NCI-H2081 (cell line): ENCODE data around the gene MYO16.
"Not testable (repeated sequence)": the region's sequence is repeated elsewhere in the genome, so short reads cannot be mapped to it uniquely, and the experiment has no call there.

Experiments
- DNase-seq, 2 experiments: peaks; one replicate each; lab custom pipeline; 2025; lab: John Stamatoyannopoulos, UW

MYO16 gene

DNA sequence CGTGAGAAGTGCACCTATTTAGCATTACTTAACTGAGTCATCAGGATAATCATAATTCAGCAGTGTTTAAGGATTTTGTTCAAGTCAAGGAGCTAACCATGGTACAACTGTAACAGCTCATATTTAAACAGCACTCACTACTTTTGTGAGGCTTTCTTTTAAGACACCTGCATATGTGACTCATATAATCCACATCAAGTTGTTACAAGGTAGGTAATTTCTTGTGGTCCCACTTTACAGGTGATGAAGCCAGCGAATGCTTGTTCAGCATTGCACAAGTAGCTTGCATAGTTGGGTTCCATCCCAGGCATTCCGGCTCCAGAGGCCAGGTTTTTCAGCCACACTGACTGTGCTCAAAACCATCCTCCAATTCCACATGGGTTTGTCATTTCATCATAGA, 569.2 kb downstream of the MYO16 start:
- no peak for DNase-seq

DNA sequence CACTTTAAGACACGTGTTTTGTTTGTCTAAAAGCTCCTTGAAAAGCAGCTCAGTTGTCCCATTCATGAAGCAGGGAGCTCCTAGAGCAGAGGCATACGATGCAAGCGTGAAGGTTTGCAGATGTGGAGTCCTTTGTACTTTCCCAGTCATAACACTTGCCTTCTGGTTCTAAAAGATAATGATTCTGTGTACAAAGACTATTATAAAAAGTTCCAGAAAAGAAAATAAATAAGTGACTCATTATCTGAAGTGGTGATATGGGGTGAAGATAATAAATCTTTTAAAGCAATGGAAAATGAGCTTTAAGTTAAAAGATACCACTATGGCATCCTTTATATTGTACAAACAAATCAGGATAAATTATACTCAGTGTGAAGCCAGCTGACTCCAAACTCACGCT, 569.9 kb downstream of the MYO16 start:
- no peak for DNase-seq

DNA sequence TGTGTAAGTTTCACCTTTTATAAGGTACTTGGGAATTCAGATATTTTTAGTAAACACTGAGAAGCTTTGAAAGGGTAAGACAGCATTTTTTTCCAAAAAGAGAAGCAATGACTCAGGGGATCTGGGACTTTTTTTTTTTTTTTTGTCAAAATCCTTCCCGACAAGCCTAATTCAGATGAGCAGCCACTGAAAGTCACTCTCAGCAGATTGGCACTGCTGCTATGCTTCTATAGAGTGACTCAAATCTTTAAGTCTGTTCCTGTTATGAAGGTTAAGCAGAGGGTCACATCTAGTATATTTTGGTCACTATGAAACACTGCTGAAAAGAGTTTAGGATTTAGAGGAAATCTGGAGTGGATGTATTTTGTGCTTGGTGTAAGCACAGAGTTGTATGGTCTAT, 571.1 kb downstream of the MYO16 start:
- no peak for DNase-seq

DNA sequence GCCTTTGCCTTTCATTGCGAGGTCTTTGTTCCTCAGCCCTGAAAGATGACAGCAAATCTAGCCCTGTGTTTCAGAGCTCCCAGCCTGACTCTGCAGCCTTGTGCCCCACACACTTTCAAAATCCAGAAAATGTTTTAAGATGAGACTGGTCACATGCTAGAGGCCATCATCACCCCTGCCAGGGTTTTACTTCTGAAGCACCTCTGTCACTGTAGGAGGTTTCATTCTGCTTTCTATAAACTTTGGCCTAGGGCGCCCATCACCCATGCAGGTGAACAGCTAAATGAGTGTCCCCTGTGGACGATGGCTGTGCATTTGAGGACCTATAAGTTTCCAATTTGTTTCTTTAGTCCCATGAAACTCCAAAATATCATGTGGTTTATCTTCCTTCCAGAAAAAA, 574.2 kb downstream of the MYO16 start:
- no peak for DNase-seq

DNA sequence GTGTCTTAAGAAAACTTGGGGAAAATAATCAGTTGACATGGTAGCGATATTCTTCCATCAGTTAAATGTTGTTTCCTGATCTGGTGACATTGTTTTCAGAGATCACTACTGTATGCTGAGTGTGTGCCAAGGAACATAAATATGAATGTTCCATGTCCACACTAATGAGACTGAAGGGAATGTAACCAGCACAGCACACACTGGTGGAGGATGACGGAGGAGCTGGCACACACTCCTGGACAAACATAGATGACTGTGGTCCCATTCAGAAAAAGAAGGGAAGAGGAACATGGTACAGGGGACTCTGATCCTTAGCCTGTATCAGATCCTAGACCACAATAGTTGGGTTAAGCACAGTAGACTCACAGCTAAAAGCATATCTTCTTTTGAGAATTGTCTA, 574.8 kb downstream of the MYO16 start:
- no peak for DNase-seq

DNA sequence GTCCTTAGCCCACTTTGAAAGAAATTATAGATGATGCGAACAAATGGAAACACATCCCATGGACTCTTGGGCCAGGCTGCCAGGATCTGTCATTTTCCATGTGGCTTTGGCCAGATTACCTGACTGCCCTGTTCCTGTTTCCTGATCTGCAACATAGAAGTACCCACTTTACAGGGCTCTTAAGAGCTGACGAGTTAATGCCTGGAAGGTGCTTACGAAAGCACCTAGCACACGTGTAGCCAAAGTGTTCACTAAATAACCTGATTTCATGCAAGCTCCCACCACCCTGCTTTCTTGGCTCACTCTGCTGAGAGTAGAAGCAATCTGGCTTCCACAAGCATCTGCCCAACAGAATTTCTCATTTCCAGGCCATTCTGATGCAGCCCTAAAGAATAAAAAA, 575.2 kb downstream of the MYO16 start:
- DNase-seq: no peak

DNA sequence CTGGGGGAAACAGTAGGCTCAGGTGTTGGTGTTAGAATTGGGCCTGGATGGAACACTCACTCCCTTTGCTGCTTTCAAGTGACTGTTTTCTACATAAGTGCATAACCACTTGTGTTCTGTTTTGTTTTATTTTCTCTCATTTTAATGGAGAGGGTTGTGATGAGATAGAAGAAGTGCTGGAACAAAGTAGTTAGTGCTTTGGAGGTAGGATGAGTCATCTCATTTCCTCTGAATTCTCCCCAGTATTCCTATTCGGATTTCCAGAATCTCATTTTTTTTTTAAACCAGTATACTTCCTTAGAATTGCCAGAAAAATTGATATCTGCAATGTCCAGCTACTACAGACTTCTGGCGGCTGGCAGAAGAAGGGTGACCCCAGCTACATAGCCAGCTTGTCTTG, 575.9 kb downstream of the MYO16 start:
- no peak for DNase-seq

DNA sequence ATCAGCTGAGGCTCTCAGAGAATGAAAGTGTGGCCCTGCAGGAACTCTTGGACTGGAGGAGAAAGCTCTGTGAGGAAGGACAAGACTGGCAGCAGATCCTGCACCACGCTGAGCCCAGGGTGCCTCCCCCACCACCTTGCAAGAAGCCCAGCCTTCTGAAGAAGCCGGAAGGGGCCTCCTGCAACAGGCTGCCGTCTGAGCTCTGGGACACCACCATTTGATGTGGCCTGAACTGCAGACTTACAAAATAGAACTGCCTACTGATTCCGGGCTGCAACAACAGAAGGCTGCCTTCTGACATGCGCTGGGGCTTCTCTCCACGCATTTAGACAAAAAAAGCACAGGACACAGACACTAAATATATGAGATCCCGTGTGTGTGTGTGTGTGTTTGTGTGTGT, 577.2 kb downstream of the MYO16 start:
- no peak for DNase-seq

DNA sequence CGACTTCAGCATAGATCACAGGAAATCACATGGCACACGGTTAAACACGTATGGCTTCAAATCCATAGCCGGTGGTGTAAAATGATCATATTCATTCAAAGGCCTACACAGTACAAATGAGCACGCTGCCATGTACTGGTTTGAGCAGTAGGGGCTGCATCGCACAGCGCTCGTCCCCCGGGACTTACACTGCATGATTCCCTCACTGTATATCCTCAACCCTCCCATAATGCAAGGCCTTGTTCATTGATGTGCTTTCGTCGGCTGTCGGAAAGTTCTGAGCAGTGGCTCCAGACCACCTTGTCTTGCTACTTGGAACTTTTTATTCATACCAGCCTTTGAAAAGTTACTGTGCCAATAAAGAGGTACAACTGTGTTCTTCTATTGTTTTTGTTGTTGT, 578.2 kb downstream of the MYO16 start:
- no peak for DNase-seq

DNA sequence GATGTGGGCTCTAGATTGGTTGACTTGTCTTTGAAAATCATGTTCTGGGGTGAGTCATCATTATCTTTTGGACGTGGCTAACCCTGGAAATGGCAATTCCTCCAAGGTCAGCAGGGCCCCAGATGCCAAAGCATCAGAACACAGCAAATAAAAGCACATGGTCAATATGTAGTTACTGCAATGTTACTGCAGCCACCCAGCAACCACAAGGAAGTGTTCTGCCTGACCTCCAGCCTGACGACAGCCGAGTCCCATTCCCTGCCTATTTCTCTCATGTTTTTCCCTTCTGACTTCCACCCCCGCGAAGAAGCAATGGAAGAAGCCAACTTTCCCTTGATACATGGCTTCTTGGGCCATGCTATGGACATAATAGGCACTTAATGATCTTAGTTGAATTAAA, 579.1 kb downstream of the MYO16 start:
- no peak for DNase-seq

DNA sequence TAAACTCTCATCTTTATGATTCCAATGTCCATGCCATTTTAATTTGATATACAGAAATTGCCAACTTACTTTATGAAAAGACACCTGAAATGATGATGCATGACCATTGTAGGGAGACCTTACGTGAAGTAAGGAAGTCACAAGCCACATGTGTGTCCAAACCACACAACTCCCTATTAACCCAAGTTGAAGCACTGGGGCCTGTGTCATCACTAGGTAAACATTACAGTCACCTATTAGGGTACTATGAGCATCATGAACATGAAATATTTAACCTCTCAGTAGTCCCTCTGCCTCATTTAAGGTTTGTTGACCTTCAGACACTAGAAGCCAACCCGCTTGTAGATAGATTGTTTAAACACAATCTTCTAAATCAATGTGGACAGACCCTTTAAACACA, 580.1 kb downstream of the MYO16 start:
- DNase-seq: peak in 1 of 2 experiments; percentile 38

DNA sequence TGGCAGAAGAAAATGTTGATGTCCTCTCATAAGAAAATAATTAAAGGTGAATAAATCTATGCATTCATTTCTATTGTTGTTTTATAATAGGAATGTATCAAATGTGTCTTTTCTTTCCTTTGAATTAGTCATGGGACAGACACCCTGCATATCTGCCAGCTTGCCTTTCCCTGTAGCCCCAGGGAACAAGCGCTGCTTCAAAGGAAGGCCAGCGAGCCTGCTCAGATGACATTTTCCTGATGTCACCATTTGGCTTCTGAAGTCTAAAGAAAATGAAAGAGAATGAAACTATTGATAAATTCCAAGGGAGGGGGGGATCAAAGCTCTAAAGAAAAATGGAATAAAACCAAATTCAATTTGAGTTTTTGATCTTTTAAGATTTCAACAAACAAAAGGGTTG, 582.2 kb downstream of the MYO16 start:
- no peak for DNase-seq

DNA sequence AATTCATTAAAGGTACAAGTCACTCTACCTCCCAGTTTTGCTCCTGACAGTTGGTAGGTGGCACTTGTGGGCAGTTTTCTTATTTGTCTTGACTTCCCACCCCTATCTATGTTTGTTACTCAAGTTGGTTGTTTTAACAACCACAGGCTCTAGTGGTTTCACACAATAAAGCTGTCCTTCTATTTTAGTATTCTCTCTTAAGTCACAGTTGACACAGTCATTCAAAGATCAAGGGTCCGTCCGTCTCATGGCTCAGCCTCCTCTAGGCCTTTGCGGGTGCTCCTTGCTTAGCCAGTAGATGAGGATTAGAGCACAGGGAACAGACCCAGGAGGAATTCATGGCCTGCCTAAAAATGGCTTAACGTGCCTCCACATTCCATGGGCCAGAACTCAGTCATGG, 583.2 kb downstream of the MYO16 start:
- no peak for DNase-seq

DNA sequence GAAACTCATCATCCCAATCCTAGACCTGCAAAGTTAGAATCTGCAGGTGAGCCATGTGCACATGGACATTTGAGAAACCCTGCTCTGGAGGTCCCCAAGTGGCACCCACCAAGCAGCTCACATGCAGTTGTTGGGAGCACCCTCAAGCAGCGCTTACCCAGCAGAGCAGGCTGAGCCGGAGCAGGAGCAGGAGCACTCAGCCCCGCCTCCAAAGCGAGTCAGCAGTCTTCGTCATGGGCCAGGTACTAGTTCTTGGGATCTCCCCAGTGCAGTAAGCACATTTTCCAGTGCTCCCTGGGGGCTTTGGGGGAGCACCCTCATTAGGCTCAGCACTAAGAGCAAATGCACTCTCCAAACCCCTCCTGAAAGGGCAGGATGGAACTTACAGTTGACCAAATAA, 584.3 kb downstream of the MYO16 start:
- DNase-seq: no peak

DNA sequence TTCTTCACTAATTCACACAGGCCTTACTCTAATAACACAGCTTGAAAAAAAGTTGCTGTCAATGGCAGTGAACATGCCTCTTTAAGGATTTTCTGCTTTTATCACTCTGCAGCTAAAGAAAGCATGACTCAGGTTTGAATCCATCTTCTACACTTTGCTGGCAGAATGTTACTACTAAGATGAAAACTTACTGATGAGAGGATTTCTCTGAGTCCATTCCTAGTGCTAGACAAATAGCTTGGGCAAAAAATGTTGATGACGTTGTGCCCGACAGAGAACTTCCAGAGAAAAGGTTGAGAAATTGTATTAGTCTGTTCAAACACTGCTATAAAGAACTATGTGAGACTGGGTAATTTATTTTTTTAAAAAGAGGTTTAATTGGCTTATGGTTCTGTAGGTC, 585.0 kb downstream of the MYO16 start:
- DNase-seq: no peak

DNA sequence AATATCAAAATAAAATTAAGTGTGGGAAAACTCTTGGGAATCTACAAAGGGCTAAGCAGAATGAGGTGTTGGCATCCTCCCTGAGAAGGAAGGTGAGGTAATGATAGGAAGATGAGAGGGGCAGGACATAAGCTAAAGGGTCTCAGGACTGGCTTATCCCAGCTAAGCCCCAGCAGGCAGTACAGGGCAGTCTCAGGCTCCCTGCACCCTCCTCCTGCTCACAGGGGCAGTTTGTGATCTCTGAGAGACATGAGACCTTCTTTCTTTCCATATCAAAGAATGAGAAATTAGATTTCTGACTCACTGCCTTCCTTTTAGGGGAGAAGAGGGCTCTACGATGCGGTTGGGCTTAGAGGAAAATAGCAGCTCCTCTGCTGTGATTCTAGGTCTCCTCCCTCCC, 586.0 kb downstream of the MYO16 start:
- no peak for DNase-seq

DNA sequence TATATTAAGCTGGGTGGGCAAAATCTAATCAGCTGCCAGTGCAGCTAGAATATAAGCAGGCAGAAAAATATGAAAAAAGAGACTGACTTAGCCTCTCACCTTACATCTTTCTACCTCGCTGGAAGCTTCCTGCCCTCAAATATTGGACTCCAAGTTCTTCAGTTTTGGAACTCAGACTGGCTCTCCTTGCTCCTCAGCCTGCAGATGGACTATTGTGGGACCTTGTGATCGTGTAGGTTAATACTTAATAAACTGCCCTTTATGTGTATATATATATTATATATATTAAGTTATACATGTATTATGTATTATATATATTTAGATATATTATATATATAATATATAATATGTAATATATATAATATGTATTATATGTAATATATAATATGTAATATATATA, 588.1 kb downstream of the MYO16 start:
- DNase-seq: not testable (repeated sequence)

DNA sequence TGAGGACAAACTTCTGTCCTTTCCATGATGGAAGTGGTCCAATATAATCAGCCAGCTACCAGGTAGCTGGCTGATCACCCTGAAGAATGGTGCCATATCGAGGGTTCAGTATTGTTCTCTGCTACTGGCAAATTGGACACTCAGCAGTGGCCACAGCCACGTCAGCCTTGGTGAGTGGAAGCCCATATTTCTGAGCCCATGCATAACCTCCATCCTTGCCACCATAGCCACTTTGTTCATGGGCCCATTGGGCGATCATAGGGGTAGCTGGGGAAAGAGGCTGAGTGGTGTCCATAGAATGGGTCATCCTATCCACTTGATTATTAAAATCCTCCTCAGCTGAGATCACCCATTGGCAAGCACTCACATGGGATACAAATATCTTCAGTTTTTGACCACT, 591.2 kb downstream of the MYO16 start:
- no peak for DNase-seq

DNA sequence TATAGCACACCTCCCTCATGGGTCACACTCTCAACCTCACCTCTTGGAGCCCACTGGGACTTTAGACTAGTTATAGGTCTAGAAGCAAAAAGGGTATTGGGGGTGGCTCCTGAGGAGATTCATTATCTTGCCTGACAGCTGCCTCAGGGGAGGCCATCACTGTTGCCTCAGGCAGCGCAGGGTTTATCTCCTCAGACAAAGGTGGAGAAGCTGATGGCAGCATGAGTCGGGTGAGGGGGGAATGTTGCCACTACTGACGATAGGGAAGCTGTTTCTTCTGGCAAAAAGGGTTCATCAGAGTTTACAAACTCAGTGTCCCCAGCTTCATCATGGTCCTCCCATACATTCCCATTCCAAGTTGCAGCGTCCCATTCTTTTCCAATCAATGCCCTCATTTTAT, 594.6 kb downstream of the MYO16 start:
- no peak for DNase-seq

DNA sequence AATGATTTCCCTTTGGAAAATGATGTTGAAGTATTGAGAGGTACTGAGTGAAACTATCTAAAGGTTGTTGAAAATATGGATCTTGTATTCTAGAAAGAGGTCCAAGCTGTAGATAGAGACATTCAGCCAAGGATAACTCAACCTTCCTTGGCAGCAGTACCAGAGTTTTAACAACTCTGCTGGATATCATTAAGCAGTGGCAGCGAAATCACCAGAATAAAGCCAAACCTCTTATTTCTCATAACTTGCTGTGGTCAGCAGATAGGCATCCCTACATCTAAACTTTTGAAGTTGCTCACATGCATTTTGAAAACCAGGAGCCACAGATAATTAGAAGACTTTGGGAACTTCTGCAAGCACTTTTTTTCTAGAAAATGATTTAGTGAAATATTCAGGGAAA, 597.2 kb downstream of the MYO16 start:
- DNase-seq: no peak

DNA sequence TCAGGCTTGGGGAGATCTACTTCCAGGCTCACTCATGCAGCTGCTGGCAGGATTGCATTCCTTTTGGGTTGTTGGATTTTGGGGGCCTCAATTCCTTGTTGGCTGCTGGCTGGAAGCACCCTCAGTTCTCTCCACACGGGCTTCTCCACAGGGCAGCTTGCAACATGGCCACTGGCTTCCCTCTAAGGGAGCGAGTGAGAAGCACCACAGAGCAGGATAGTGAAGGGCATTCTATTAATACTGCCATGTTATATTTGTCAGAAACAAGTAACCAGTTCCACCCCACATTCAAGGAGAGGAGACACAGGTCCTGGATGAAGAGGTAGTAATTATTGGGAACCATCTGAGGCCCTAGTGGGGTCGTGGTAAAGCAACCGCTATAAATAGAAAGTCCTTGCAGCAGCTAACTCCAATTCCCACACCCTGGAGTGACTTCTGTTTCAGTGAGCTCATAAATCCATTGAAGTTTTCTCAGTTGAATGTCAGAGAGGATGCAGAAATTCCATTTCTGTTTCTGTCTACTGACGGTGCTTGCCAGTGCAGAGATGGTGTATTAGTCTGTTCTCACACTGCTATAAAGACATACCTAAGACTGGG, 598.0 kb downstream of the MYO16 start:
- no peak for DNase-seq

DNA sequence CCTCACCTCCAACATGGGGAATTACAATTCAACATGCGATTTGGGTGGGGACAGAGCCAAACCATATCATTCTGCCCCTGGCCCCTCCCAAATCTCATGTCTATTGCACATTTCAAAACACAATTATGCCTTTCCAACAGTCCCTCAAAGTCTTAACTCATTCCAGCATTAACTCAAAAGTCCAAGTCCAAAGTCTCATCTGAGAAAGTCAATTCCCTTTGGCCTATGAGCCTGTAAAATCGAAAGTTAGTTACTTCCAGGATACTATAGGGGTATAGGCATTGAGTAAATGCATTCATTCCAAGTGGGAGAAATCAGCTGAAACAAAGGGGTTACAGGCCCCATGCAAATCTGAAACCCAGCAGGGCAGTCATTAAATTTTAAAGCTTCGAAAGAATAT, 598.8 kb downstream of the MYO16 start:
- DNase-seq: no peak

DNA sequence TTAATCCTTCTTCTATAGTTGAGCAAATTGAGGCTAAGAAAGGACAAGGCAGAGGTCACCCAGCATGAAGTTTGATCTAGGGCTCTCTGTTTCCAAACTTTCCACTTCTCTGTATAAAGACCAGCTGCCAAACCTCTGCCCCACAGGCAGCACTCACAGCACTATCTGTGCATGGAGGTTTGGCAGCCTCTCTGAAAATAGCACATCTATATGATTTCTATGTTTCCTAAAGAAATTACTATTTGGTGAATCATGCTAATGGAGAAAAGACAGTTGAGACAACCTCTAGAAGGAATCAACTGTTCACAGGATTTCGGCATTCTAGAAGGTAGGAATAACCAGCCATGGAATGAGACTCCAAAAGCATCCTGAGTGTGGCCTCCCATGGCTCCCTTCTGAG, 602.5 kb downstream of the MYO16 start:
- DNase-seq: no peak

DNA sequence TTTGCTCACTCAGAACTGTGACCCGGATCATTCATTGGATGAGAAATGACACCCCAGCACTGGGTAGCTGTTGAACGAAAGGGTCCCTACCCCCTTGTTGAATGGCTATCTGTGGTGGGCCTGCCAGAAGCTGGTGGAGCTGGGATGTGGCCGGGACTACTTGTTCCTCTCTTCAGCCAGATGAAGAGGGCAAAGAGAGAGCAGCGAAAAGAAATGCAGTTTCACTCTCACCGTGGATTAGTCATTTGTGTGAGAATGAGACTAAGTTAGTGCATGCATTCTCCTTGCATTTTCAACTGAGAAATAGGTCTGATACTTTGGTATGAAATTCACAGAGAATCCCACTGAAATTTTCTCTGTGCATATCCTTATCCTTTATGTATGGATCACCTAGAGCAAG, 603.9 kb downstream of the MYO16 start:
- DNase-seq: no peak

DNA sequence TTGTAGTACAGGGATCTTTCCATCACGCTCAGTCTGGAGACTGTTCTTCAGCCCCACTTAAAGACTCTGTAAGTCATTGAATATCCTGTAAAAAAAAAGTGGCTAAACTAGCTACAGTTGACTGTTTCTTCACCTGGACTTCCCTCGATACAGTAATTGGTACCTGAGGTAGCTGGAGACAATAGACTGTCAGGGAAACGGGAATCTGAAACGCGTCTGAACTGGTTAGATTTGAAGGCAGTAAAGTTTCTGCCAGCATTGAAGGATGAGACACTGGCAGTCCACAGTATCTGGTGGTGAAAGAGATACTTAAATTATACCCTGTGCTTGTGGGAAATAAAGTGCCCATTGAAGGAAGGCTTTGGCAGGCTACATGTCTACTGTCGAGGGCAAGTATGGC, 606.5 kb downstream of the MYO16 start:
- no peak for DNase-seq
